Measurements from ENCODE around the gene INS. TPM values are rescaled to one million over a fixed set of nuclear protein-coding genes. Genes with fewer than 3 reads are reported as not detected.

Gene INS
- total and polyA plus RNA-seq, 2 donors (not counting 1 experiment from before 2014, with no cell fraction given), result not detected

- Histone ChIP-seq H3K4me3 (ENCODE audit: control extremely low read depth in 1 of 5, extremely low read depth in 1 of 5, insufficient read depth in 1 of 5, low read depth in 2 of 5, low read length in 4 of 5) (no peak overlapping the region), H3K4me2 (replicated peaks; ENCODE audit: low read depth, low read length, poor library complexity, severe bottlenecking) (no peak overlapping the region), H4K20me1 (ENCODE audit: control insufficient read depth, insufficient read depth, low read length, poor library complexity, severe bottlenecking) (no peaks in the 10 kb centered on the region), H3K27ac (ENCODE audit: low read length in 2 of 2) (no peak overlapping the region), H3K27me3 (replicated peaks in 1 of 4; ENCODE audit: control extremely low read depth in 1 of 4, control insufficient read depth in 3 of 4, insufficient read depth in 4 of 4, low read length in 3 of 4) (peaks cover 0 to 11% (median 2%) of the 10 kb centered on the region in 4 experiments), H3K36me3 (replicated peaks in 1 of 2; ENCODE audit: control extremely low read depth in 1 of 2, control insufficient read depth in 1 of 2, extremely low read depth in 1 of 2, insufficient read depth in 2 of 2, low read length in 1 of 2) (no peaks in the 10 kb centered on the region), H3K4me1 (ENCODE audit: control insufficient read depth in 2 of 2, insufficient read depth in 2 of 2, low read length in 2 of 2) (peaks cover 6 to 32% of the 10 kb centered on the region in 2 donors), H3K9ac (ENCODE audit: low read length) (no peak overlapping the region), H3K79me2 (ENCODE audit: control insufficient read depth, insufficient read depth, low read length) (no peaks in the 10 kb centered on the region), H2AFZ (ENCODE audit: insufficient read depth, low read depth, low read length, poor library complexity, severe bottlenecking) (no peak overlapping the region), H3K9me3 (ENCODE audit: control extremely low read depth in 1 of 3, control insufficient read depth in 2 of 3, insufficient read depth in 1 of 3, low read length in 2 of 3) (no peaks in the 10 kb centered on the region)
- peaks cover 20% of the 10 kb centered on the region for H3K27me3 Mint-ChIP-seq
- no peaks in the 10 kb centered on the region for H3K9me3 Mint-ChIP-seq (ENCODE audit: insufficient read depth)
- intact Hi-C loops (cut with micrococcal nuclease), result no loop called here
- ATAC-seq (ENCODE audit: low read depth) (no peak), DNase-seq (no peak)
- TF ChIP-seq, protein P1, sequence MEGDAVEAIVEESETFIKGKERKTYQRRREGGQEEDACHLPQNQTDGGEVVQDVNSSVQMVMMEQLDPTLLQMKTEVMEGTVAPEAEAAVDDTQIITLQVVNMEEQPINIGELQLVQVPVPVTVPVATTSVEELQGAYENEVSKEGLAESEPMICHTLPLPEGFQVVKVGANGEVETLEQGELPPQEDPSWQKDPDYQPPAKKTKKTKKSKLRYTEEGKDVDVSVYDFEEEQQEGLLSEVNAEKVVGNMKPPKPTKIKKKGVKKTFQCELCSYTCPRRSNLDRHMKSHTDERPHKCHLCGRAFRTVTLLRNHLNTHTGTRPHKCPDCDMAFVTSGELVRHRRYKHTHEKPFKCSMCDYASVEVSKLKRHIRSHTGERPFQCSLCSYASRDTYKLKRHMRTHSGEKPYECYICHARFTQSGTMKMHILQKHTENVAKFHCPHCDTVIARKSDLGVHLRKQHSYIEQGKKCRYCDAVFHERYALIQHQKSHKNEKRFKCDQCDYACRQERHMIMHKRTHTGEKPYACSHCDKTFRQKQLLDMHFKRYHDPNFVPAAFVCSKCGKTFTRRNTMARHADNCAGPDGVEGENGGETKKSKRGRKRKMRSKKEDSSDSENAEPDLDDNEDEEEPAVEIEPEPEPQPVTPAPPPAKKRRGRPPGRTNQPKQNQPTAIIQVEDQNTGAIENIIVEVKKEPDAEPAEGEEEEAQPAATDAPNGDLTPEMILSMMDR (IDR thresholded peaks at IDR 0.05), result no peak
- TF ChIP-seq EZH2 (IDR thresholded peaks at IDR 0.05; ENCODE audit: borderline replicate concordance, insufficient read depth, low read depth, low read length, poor library complexity, severe bottlenecking), result no peak
- POLR2A ChIA-PET, result interaction anchor here (0.6 kb wide), 1 partner anchor 679 kb away, joined by 5 read pairs; no protein-coding TSS in a partner anchor
- WGBS (ENCODE audit: insufficient coverage), result 95% methylated on average over 26 of the region's 26 CpGs
- CTCF ChIA-PET, result interaction anchor here (1.1 to 4.5 kb wide), 4 partner anchors 75 to 227 kb away, joined by 3 to 28 read pairs (median 8); partner anchors contain the start of genes C11orf21 and TSPAN32
- H3K4me1 Mint-ChIP-seq, result peaks cover 17% of the 10 kb centered on the region
- no peak overlapping the region for H3K4me3 Mint-ChIP-seq
- H3K27ac Mint-ChIP-seq, result no peak overlapping the region
Observed at GRCh38 chr11:2193099-2193887, 32.3 kb upstream of the INS start.

DNA sequence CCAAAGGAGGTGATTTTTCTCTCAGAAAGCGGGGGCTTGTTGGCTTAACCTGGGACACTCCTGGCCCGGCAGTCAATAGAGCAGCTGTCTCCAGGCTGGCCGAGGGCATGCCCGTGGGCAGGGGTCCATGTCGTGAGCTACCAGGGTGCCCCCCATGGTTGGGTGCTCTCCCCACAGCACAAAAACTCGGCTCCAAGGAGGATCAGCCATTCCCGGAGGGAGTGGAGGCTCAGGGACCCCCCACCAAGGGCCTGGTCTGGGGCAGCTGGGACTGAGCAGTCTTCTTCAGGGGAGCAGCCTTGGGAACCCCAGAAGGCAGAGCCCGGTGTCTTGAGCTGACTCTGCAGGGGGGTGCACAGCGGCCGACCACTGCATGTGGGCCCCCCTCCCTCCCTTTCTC, 31.4 kb upstream of the INS start:
- no peak for TF ChIP-seq EZH2 (IDR thresholded peaks at IDR 0.05; ENCODE audit: borderline replicate concordance, insufficient read depth, low read depth, low read length, poor library complexity, severe bottlenecking)
- TF ChIP-seq, protein P1 (IDR thresholded peaks at IDR 0.05), result no peak
- Histone ChIP-seq H3K27me3 (replicated peaks in 1 of 4; ENCODE audit: control extremely low read depth in 1 of 4, control insufficient read depth in 3 of 4, insufficient read depth in 4 of 4, low read length in 3 of 4) (peaks cover 0 to 11% (median 2%) of the 10 kb centered on the region in 4 experiments), H3K36me3 (replicated peaks in 1 of 2; ENCODE audit: control extremely low read depth in 1 of 2, control insufficient read depth in 1 of 2, extremely low read depth in 1 of 2, insufficient read depth in 2 of 2, low read length in 1 of 2) (no peaks in the 10 kb centered on the region), H2AFZ (ENCODE audit: insufficient read depth, low read depth, low read length, poor library complexity, severe bottlenecking) (no peak overlapping the region), H3K4me3 (ENCODE audit: control extremely low read depth in 1 of 5, extremely low read depth in 1 of 5, insufficient read depth in 1 of 5, low read depth in 2 of 5, low read length in 4 of 5) (no peak overlapping the region), H3K27ac (ENCODE audit: low read length in 2 of 2) (no peak overlapping the region), H4K20me1 (ENCODE audit: control insufficient read depth, insufficient read depth, low read length, poor library complexity, severe bottlenecking) (no peaks in the 10 kb centered on the region), H3K4me1 (ENCODE audit: control insufficient read depth in 2 of 2, insufficient read depth in 2 of 2, low read length in 2 of 2) (peaks cover 6 to 31% of the 10 kb centered on the region in 2 donors), H3K79me2 (ENCODE audit: control insufficient read depth, insufficient read depth, low read length) (no peaks in the 10 kb centered on the region), H3K9ac (ENCODE audit: low read length) (no peak overlapping the region), H3K9me3 (ENCODE audit: control extremely low read depth in 1 of 3, control insufficient read depth in 2 of 3, insufficient read depth in 1 of 3, low read length in 2 of 3) (no peaks in the 10 kb centered on the region), H3K4me2 (replicated peaks; ENCODE audit: low read depth, low read length, poor library complexity, severe bottlenecking) (no peak overlapping the region)
- intact Hi-C loops (cut with micrococcal nuclease), result no loop called here
- Mint-ChIP-seq H3K4me3 (no peak overlapping the region), H3K9me3 (ENCODE audit: insufficient read depth) (no peaks in the 10 kb centered on the region), H3K27ac (no peak overlapping the region), H3K4me1 (peaks cover 17% of the 10 kb centered on the region), H3K27me3 (peaks cover 20% of the 10 kb centered on the region)
- POLR2A ChIA-PET, result no interaction called here
- WGBS (ENCODE audit: insufficient coverage), result 77% methylated on average over 10 of the region's 10 CpGs
- ATAC-seq (ENCODE audit: low read depth) (no peak), DNase-seq (no peak)
- CTCF ChIA-PET, result interaction anchor here (4.5 kb wide), 1 partner anchor 228 kb away, joined by 28 read pairs; no protein-coding TSS in a partner anchor
